Right atrium auricular region (tissue), 2 donors: Measurements from ENCODE around the gene PBX4. TPM values are rescaled to one million over a fixed set of nuclear protein-coding genes. Genes with fewer than 3 reads are reported as not detected.

ENCODE experiments used
- DNase-seq: peaks from one replicate; pipeline ENCODE4 v3.0.0-alpha.2; 2019; ENCODE audit warnings: low spot score
- H3K27ac ChIP-seq, 2 donors: fragments of 200-600 bp; sonication (generic); 1 replicate in 1 of 2; 2 replicates in 1 of 2; pipeline ENCODE4 v1.5.1; 2016 to 2019
- H3K27me3 ChIP-seq, 2 donors: fragments of 200-600 bp; sonication (generic); one replicate each; pipeline versions ENCODE4 v1.5.1 to v1.6.0; 2017 to 2019
- H3K36me3 ChIP-seq: fragments of 200-600 bp; sonication (generic); one replicate; pipeline ENCODE4 v1.5.1; 2016
- H3K4me1 ChIP-seq, 2 donors: fragments of 200-600 bp; sonication (generic); one replicate each; pipeline versions ENCODE4 v1.5.1 to v1.6.0; 2017 to 2019
- H3K4me3 ChIP-seq, 2 donors: fragments of 200-600 bp; sonication (generic); 1 replicate in 1 of 2; 2 replicates in 1 of 2; pipeline ENCODE4 v1.5.1; 2017 to 2019; ENCODE audit warnings: mild to moderate bottlenecking in 1 of 2, moderate library complexity in 1 of 2
- H3K9me3 ChIP-seq, 2 donors: fragments of 200-600 bp; sonication (generic); one replicate each; pipeline ENCODE4 v1.5.1; 2019
- CTCF ChIP-seq, 2 donors: fragments of 200-600 bp; sonication (generic); IDR thresholded peaks; one replicate each; pipeline ENCODE4 v1.5.1; 2019; ENCODE audit warnings: antibody characterized with exemption in 2 of 2
- total RNA-seq, 2 donors: library from RNA; depleted of rRNA; stranded (reverse); fragments of >200 nt; gene quantifications; one replicate each; pipeline ENCODE4 v1.1.0, GENCODE V29; 2016

The PBX4 gene
- total RNA-seq, 2 donors from 2014 or later, result not detected

GRCh38 chr19:19558636-19559035 lies 59.9 kb downstream of the PBX4 start:
- Histone ChIP-seq H3K27me3 (no peaks in the 10 kb centered on the region), H3K4me1 (no peaks in the 10 kb centered on the region), H3K36me3 (no peaks in the 10 kb centered on the region), H3K4me3 (no peak overlapping the region), H3K27ac (no peak overlapping the region), H3K9me3 (no peaks in the 10 kb centered on the region)
- no peak for DNase-seq
- TF ChIP-seq CTCF (IDR thresholded peaks at IDR 0.05), result no peak

- DNase-seq, result no peak
- H3K4me1 ChIP-seq, result no peaks in the 10 kb centered on the region
- no peak overlapping the region for H3K27ac ChIP-seq
- no peaks in the 10 kb centered on the region for H3K36me3 ChIP-seq
- TF ChIP-seq CTCF (IDR thresholded peaks at IDR 0.05), result no peak
- H3K4me3 ChIP-seq, result no peak overlapping the region
- no peaks in the 10 kb centered on the region for H3K9me3 ChIP-seq
- H3K27me3 ChIP-seq, result no peaks in the 10 kb centered on the region
These were observed 60.4 kb downstream of the PBX4 start for GRCh38 chr19:19558055-19558454.

GRCh38 chr19:19554074-19555023 lies 64.1 kb downstream of the PBX4 start:
- Histone ChIP-seq H3K4me3 (no peak overlapping the region), H3K9me3 (no peaks in the 10 kb centered on the region), H3K27ac (no peak overlapping the region), H3K27me3 (no peaks in the 10 kb centered on the region), H3K36me3 (no peaks in the 10 kb centered on the region), H3K4me1 (no peaks in the 10 kb centered on the region)
- DNase-seq, result no peak
- TF ChIP-seq CTCF (IDR thresholded peaks at IDR 0.05), result peak; percentile 63 to 80

GRCh38 chr19:19553670-19554069 lies 64.8 kb downstream of the PBX4 start:
- H3K9me3 ChIP-seq, result no peaks in the 10 kb centered on the region
- no peak overlapping the region for H3K27ac ChIP-seq
- H3K4me3 ChIP-seq, result no peak overlapping the region
- TF ChIP-seq CTCF (IDR thresholded peaks at IDR 0.05), result no peak
- no peaks in the 10 kb centered on the region for H3K27me3 ChIP-seq
- no peaks in the 10 kb centered on the region for H3K36me3 ChIP-seq
- H3K4me1 ChIP-seq, result no peaks in the 10 kb centered on the region
- DNase-seq, result no peak

- Histone ChIP-seq H3K27me3 (no peaks in the 10 kb centered on the region), H3K36me3 (no peaks in the 10 kb centered on the region), H3K4me1 (peaks cover 0 to 7% of the 10 kb centered on the region in 2 donors), H3K9me3 (no peaks in the 10 kb centered on the region), H3K27ac (no peak overlapping the region), H3K4me3 (no peak overlapping the region)
- DNase-seq, result no peak
- TF ChIP-seq CTCF (IDR thresholded peaks at IDR 0.05), result peak in 1 of 2 donors; percentile 49
These were observed 65.7 kb downstream of the PBX4 start for GRCh38 chr19:19552798-19553197.
